Right lobe of liver (tissue), 6 donors: ENCODE measurements around the gene ADAM10. TPM values are rescaled to one million over a fixed set of nuclear protein-coding genes. Genes with fewer than 3 reads are reported as not detected.

Experiments
- ATAC-seq, 4 donors: fragments of 200-7000 bp; cut with Tn5 transposase; one replicate each; pipeline ENCODE4 v1.9.1; 2020; ENCODE audit warnings: mild to moderate bottlenecking in 4 of 4, moderate library complexity in 4 of 4
- DNase-seq, 3 donors: peaks; one replicate each; pipeline ENCODE4 v3.0.0-alpha.2; 2020
- H3K27ac ChIP-seq, 3 donors: fragments of 200-600 bp; one replicate each; pipeline ENCODE4 v1.8.0; 2022
- H3K27me3 ChIP-seq, 2 donors: fragments of 200-600 bp; one replicate each; pipeline ENCODE4 v1.8.0; 2022
- H3K36me3 ChIP-seq, 4 donors: fragments of 200-600 bp; sonication (generic) in 1 of 4; one replicate each; pipeline versions ENCODE4 v1.5.1 to v1.8.0; 2017 to 2022; ENCODE audit warnings: control low read depth in 1 of 4
- H3K4me1 ChIP-seq, 4 donors: fragments of 200-600 bp; sonication (generic) in 1 of 4; one replicate each; pipeline versions ENCODE4 v1.5.1 to v1.8.0; 2017 to 2022; ENCODE audit warnings: control low read depth in 1 of 4
- H3K4me3 ChIP-seq, 3 donors: fragments of 200-600 bp; one replicate each; pipeline ENCODE4 v1.8.0; 2022
- H3K9me3 ChIP-seq, 4 donors: fragments of 200-600 bp; sonication (generic) in 1 of 4; one replicate each; pipeline versions ENCODE4 v1.5.1 to v1.8.0; 2017 to 2022; ENCODE audit warnings: control low read depth in 1 of 4
- POLR2A ChIP-seq: fragments of 450-650 bp; IDR thresholded peaks from one replicate; pipeline ENCODE4 v1.6.1; 2017; ENCODE audit warnings: antibody characterized with exemption, mild to moderate bottlenecking
- WGBS: methylation state at CpG from one replicate; pipeline ENCODE4 v1.1.6; 2018; ENCODE audit warnings: low coverage, low lambda C conversion rate; ENCODE audit not compliant: insufficient coverage; ENCODE audit errors: missing lambda C conversion rate; 5-methylcytosine and 5-hydroxymethylcytosine counted together
- intact Hi-C, 2 donors: fragments of 100-400 bp; cut with DNase I; formaldehyde crosslinking; loops; one replicate each; pipeline versions ENCODE4 v1.11.2 to v1.14.1; 2022
- total RNA-seq, 6 experiments: library from RNA; depleted of rRNA in 2 of 6; stranded (reverse); fragments of >200 nt in 2 of 6; fragmentation: NEBNext Ultra II Directional in 3 of 6; extraction: Animal tissue kit (Norgen Biotek cat#: 25700) in 3 of 6; gene quantifications; one replicate each; pipeline versions ENCODE4 v1.1.0 to v1.2.4, GENCODE V29; 2016 to 2023
- TF ChIP-seq, protein P1 (sequence below), 4 donors: fragments of 200-600 bp in 3 of 4; fragments of 450-650 bp in 1 of 4; IDR thresholded peaks; one replicate each; pipeline versions ENCODE4 v1.5.1 to v1.8.0; 2016 to 2022; ENCODE audit warnings: antibody characterized with exemption in 4 of 4, mild to moderate bottlenecking in 2 of 4
- donor health status: DM: no; HTN: yes; CAD: no.
- donor health status: DM: no; HTN: no; CAD: no.
- donor health status: DM: no; HTN: no; CAD: no.
- donor health status: DM: no; HTN: yes; CAD: no.
- donor health status: DM: no; HTN: yes; CAD: no.

The ADAM10 gene
- total RNA-seq, 6 experiments from 2014 or later, result 24.1 to 78.1 (median 43.3) TPM

DNA sequence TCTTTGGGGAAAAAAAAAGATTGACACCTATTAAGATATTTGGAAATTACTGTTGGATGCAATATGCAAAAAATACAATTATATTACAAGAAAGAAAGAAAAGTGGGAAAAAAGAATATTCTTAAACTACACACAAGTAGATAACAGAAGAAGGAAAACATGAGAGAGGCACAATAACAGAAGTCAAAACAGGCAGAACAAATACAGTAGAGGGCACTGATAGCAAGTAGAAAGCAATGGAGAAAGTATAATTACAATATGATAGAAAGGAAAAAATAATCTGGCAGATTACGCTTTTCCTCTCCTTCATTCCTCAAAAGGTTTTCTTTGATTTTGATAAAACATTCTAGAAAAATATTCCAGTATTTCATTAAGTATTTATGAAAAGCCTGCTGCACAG, 72.1 kb downstream of the ADAM10 start:
- TF ChIP-seq, protein P1, sequence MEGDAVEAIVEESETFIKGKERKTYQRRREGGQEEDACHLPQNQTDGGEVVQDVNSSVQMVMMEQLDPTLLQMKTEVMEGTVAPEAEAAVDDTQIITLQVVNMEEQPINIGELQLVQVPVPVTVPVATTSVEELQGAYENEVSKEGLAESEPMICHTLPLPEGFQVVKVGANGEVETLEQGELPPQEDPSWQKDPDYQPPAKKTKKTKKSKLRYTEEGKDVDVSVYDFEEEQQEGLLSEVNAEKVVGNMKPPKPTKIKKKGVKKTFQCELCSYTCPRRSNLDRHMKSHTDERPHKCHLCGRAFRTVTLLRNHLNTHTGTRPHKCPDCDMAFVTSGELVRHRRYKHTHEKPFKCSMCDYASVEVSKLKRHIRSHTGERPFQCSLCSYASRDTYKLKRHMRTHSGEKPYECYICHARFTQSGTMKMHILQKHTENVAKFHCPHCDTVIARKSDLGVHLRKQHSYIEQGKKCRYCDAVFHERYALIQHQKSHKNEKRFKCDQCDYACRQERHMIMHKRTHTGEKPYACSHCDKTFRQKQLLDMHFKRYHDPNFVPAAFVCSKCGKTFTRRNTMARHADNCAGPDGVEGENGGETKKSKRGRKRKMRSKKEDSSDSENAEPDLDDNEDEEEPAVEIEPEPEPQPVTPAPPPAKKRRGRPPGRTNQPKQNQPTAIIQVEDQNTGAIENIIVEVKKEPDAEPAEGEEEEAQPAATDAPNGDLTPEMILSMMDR (IDR thresholded peaks at IDR 0.05), result peak in 1 of 4 donors; percentile 11
- no peak for TF ChIP-seq POLR2A
- Histone ChIP-seq H3K27ac (no peak overlapping the region), H3K27me3 (no peaks in the 10 kb centered on the region), H3K4me1 (no peaks in the 10 kb centered on the region), H3K9me3 (no peaks in the 10 kb centered on the region), H3K36me3 (peaks cover 0 to 10% (median 0%) of the 10 kb centered on the region in 4 donors), H3K4me3 (no peak overlapping the region)
- 100% methylated on average over 1 of the region's 1 CpG for WGBS
- ATAC-seq (no peak), DNase-seq (no peak)
- intact Hi-C loops, result no loop called here

DNA sequence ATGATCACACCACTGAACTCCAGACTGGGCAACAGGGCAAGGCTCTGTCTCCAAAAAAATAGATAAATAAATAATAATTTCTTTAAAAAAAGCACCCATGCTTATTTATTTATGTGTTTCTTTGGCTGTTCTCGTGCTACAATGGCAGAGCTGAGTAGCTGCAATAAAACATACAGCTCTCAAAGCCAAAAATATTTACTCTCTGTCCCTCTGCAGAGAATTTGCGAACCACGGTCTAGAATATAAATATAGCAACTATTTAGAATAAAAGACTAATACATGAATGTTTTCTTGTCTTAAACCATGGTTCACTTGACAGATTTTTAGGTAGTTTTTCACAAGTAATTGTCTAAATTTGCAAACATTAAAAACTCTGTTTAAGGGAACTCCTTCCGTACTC, 72.7 kb downstream of the ADAM10 start:
- Histone ChIP-seq H3K9me3 (no peaks in the 10 kb centered on the region), H3K27me3 (no peaks in the 10 kb centered on the region), H3K36me3 (peaks cover 0 to 10% (median 0%) of the 10 kb centered on the region in 4 donors), H3K4me3 (no peak overlapping the region), H3K27ac (no peak overlapping the region), H3K4me1 (no peaks in the 10 kb centered on the region)
- ATAC-seq (no peak), DNase-seq (no peak)
- 93% methylated on average over 4 of the region's 4 CpGs for WGBS
- TF ChIP-seq, protein P1 (IDR thresholded peaks at IDR 0.05), result no peak
- TF ChIP-seq POLR2A, result no peak
- intact Hi-C loops, result no loop called here

DNA sequence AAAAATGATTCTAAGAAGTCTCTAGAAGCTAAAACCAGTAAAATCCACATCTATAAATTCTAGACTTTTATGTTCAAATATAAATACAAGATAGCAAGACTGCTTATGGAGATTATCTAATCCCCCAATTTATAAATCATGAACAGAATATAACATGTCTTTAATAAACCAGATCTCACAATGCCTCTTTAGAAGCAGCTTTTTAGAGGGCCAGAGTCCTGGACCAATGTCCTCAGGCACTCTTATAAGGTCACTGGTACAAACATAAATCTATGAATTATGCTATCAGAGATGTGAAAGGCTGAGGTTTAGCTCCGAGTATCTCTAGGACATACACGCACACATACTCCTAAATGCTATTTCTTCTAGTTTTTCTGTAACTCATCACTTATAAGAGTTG, 78.3 kb downstream of the ADAM10 start:
- H3K9me3 ChIP-seq, result no peaks in the 10 kb centered on the region
- WGBS, result 100% methylated on average over 2 of the region's 2 CpGs
- intact Hi-C loops, result no loop called here

DNA sequence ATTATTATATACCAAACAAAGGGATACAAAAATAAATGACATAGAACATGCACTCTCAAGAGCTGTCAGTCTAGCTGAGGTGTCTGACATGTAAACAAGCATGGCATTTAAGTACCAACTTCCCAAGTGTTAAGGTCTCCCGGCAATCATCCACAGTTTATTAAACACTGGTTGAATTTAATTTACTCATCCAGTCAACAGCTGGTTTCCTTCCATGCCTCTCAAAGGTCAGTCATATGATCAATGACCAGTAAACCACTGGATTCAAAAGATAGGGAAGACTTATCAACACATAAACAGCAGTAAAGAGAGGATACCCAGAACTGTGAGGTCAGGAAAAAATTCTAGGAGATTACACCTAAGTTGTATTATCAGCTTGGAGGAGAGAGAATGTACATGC, 80.4 kb downstream of the ADAM10 start:
- Histone ChIP-seq H3K36me3 (peaks cover 0 to 4% (median under 1%) of the 10 kb centered on the region in 4 donors), H3K27me3 (no peaks in the 10 kb centered on the region), H3K9me3 (no peaks in the 10 kb centered on the region), H3K4me3 (no peak overlapping the region), H3K4me1 (no peaks in the 10 kb centered on the region), H3K27ac (no peak overlapping the region)
- intact Hi-C loops, result no loop called here
- TF ChIP-seq, protein P1 (IDR thresholded peaks at IDR 0.05), result no peak
- no peak for TF ChIP-seq POLR2A
- DNase-seq (no peak), ATAC-seq (no peak)
- WGBS, result 62% methylated on average over 1 of the region's 1 CpG

More for the DNA sequence above, 78.3 kb downstream of the ADAM10 start:
- DNase-seq (no peak), ATAC-seq (no peak)
- H3K4me1 ChIP-seq, result no peaks in the 10 kb centered on the region
- no peak for TF ChIP-seq POLR2A
- TF ChIP-seq, protein P1 (IDR thresholded peaks at IDR 0.05), result no peak
- H3K4me3 ChIP-seq, result no peak overlapping the region
- no peak overlapping the region for H3K27ac ChIP-seq
- no peaks in the 10 kb centered on the region for H3K27me3 ChIP-seq
- H3K36me3 ChIP-seq, result no peaks in the 10 kb centered on the region

DNA sequence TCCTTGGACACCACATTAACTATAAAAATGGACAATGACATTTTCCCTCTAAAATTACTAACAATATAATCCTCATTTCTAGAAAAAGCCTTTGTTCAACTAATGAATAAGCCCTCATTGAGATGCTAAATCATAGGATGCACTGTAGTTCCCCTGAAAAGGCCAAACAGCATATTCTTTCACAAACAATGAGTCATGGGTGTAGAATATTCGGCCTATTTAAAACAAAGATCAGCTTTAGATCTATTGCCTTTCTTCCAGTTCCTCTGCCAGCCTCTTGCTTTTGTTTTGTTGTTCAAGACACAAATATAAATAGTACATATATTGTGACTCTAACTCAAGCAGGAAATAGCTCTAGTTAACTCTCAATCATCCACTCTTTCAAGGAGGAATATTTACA, 82.5 kb downstream of the ADAM10 start:
- DNase-seq (no peak), ATAC-seq (peak in 1 of 4 donors; percentile 49)
- Histone ChIP-seq H3K27ac (no peak overlapping the region), H3K4me1 (no peaks in the 10 kb centered on the region), H3K9me3 (no peaks in the 10 kb centered on the region), H3K4me3 (no peak overlapping the region), H3K36me3 (peaks cover 0 to 7% (median 2%) of the 10 kb centered on the region in 4 donors), H3K27me3 (no peaks in the 10 kb centered on the region)
- TF ChIP-seq, protein P1 (IDR thresholded peaks at IDR 0.05), result no peak
- TF ChIP-seq POLR2A, result no peak
- 21% methylated on average over 1 of the region's 1 CpG for WGBS
- intact Hi-C loops, result no loop called here
